ENCODE measurements around the gene AFF3.

The AFF3 gene

GRCh38 chr2:100185516-100185915 is 43.1 kb upstream of the AFF3 start:
- TF ChIP-seq FOXM1 (IDR thresholded peaks at IDR 0.05; ENCODE audit: borderline replicate concordance, low read depth) (no peak), ZBTB7A (IDR thresholded peaks at IDR 0.05; ENCODE audit: low read depth) (no peak), EGR1 (IDR thresholded peaks at IDR 0.05) (no peak), REST (IDR thresholded peaks at IDR 0.05; ENCODE audit: low read depth) (no peak), TEAD4 (IDR thresholded peaks at IDR 0.05) (no peak), USF1 (IDR thresholded peaks at IDR 0.05) (no peak), TAF1 (IDR thresholded peaks at IDR 0.05; ENCODE audit: low read depth) (no peak), CREB1 (IDR thresholded peaks at IDR 0.05; ENCODE audit: low read depth) (no peak), EP300 (IDR thresholded peaks at IDR 0.05; ENCODE audit: borderline replicate concordance) (no peak), TCF12 (IDR thresholded peaks at IDR 0.05; ENCODE audit: low read depth) (no peak), CEBPB (IDR thresholded peaks at IDR 0.05) (no peak), MAX (IDR thresholded peaks at IDR 0.05) (no peak), YY1 (IDR thresholded peaks at IDR 0.05; ENCODE audit: low read depth) (no peak), NFIC (IDR thresholded peaks at IDR 0.05) (no peak), RAD21 (IDR thresholded peaks at IDR 0.05; ENCODE audit: low read depth) (no peak)

DNA sequence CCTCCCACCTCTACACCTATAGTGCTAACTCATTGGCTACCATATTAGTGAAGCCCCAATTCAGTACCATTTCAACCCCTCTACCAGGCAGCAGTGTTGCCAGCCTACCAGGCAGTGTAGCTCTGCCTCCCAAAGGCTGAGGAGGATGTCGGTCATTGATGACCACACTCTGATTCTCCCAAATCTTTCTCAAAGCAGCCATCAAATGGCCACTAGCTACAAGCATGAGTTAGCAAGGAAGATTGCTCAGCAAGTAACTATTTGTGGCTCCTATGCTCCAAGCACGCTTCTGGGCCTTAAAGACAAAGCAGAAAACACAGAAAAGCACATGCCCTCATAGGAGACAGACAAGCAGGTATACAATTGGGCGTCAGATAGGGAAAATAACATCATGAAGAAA is 42.7 kb upstream of the AFF3 start:
- TF ChIP-seq FOXM1 (IDR thresholded peaks at IDR 0.05; ENCODE audit: borderline replicate concordance, low read depth) = no peak
- no peak for TF ChIP-seq TEAD4 (IDR thresholded peaks at IDR 0.05)

DNA sequence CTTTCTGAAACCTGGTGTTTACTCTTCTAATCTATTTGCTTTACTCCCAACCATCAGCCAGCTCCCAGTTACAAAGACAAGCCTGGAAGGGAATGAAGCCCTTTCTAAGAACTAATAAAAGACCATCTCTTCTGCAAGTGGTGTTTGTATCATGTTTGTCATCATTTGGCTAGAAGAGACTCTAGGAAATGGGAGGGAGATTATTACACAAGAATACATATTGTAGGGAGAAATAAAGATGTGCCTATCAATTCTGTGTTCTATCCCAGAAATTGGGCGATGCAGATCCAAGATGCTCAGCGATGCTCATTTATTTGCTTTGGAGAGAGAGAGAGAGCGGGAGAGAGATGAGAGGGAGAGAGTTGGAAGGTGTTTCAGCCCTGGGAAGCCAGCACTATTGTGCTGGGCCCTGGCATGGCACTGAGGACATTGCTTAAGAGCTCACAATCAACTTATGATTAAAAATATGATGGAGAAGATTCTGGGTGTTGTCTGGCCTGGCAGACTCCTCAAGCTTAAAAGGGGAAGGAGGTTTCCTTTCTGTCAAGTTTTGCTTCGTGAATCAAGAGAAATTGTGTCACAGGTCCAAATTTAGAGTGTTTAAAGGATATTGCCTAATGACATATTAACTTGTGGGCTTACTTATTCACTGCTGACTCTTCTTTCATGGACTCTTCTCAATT is 41.8 kb upstream of the AFF3 start:
- no peak for TF ChIP-seq TEAD4 (IDR thresholded peaks at IDR 0.05)
- TF ChIP-seq EGR1 (IDR thresholded peaks at IDR 0.05) = no peak
- no peak for TF ChIP-seq USF1 (IDR thresholded peaks at IDR 0.05)
- no peak for TF ChIP-seq YY1 (IDR thresholded peaks at IDR 0.05; ENCODE audit: low read depth)
- TF ChIP-seq CEBPB (IDR thresholded peaks at IDR 0.05) = no peak
- TF ChIP-seq CREB1 (IDR thresholded peaks at IDR 0.05; ENCODE audit: low read depth) = no peak

- TF ChIP-seq TEAD4 (IDR thresholded peaks at IDR 0.05) (no peak), ZBTB7A (IDR thresholded peaks at IDR 0.05; ENCODE audit: low read depth) (no peak), RAD21 (IDR thresholded peaks at IDR 0.05; ENCODE audit: low read depth) (no peak), EGR1 (IDR thresholded peaks at IDR 0.05) (no peak), EP300 (IDR thresholded peaks at IDR 0.05; ENCODE audit: borderline replicate concordance) (no peak), REST (IDR thresholded peaks at IDR 0.05; ENCODE audit: low read depth) (no peak), CREB1 (IDR thresholded peaks at IDR 0.05; ENCODE audit: low read depth) (no peak), USF1 (IDR thresholded peaks at IDR 0.05) (no peak), TAF1 (IDR thresholded peaks at IDR 0.05; ENCODE audit: low read depth) (no peak), NFIC (IDR thresholded peaks at IDR 0.05) (no peak), CEBPB (IDR thresholded peaks at IDR 0.05) (no peak), MAX (IDR thresholded peaks at IDR 0.05) (no peak), YY1 (IDR thresholded peaks at IDR 0.05; ENCODE audit: low read depth) (no peak), TCF12 (IDR thresholded peaks at IDR 0.05; ENCODE audit: low read depth) (no peak), FOXM1 (IDR thresholded peaks at IDR 0.05; ENCODE audit: borderline replicate concordance, low read depth) (no peak)
Measured at GRCh38 chr2:100182494-100183361, 40.3 kb upstream of the AFF3 start.

GRCh38 chr2:100180503-100180902 is 38.1 kb upstream of the AFF3 start:
- TF ChIP-seq EGR1 (IDR thresholded peaks at IDR 0.05) (no peak), REST (IDR thresholded peaks at IDR 0.05; ENCODE audit: low read depth) (no peak), YY1 (IDR thresholded peaks at IDR 0.05; ENCODE audit: low read depth) (no peak), MAX (IDR thresholded peaks at IDR 0.05) (no peak), EP300 (IDR thresholded peaks at IDR 0.05; ENCODE audit: borderline replicate concordance) (no peak), CEBPB (IDR thresholded peaks at IDR 0.05) (no peak), TEAD4 (IDR thresholded peaks at IDR 0.05) (no peak)

All from Ishikawa (cell line).